Psoas muscle (tissue), 8 donors: ENCODE results near the gene NFATC1. TPM values are rescaled to one million over a fixed set of nuclear protein-coding genes. Genes with fewer than 3 reads are reported as not detected.

Source experiments
- ATAC-seq, 4 donors: fragments of 200-7000 bp; cut with Tn5 transposase; one replicate each; pipeline ENCODE4 v1.9.1; 2020; ENCODE audit warnings: moderate library complexity in 3 of 4, mild to moderate bottlenecking in 2 of 4
- DNase-seq, 2 donors: peaks; one replicate each; pipeline ENCODE4 v3.0.0-alpha.2; 2020
- H3K27ac ChIP-seq: fragments of 200-600 bp; one replicate; pipeline ENCODE4 v1.8.0; 2022
- H3K27me3 ChIP-seq, 3 donors: fragments of 200-600 bp in 1 of 3; one replicate each; pipeline versions ENCODE4 v1.6.1 to v1.8.0; 2013 to 2022; ENCODE audit warnings: low read length in 2 of 3, mild to moderate bottlenecking in 2 of 3, moderate library complexity in 1 of 3; ENCODE audit not compliant: insufficient read depth in 3 of 3
- H3K36me3 ChIP-seq, 2 donors: fragments of 200-600 bp in 1 of 2; one replicate each; pipeline versions ENCODE4 v1.6.1 to v1.8.0; 2013 to 2022; ENCODE audit warnings: low read depth in 1 of 2, mild to moderate bottlenecking in 1 of 2, moderate library complexity in 1 of 2; ENCODE audit not compliant: insufficient read depth in 1 of 2
- H3K4me1 ChIP-seq: fragments of 200-600 bp; one replicate; pipeline ENCODE4 v1.8.0; 2022
- H3K4me3 ChIP-seq: fragments of 200-600 bp; one replicate; pipeline ENCODE4 v1.8.0; 2022; ENCODE audit warnings: mild to moderate bottlenecking
- H3K9me3 ChIP-seq: fragments of 200-600 bp; one replicate; pipeline ENCODE4 v1.8.0; 2022
- WGBS, 3 donors: extraction: QIAGEN DNeasy Blood & Tissue Kit; methylation state at CpG; one replicate each; pipeline versions ENCODE4 v1.1.6 to v1.1.7; 2013; 5-methylcytosine and 5-hydroxymethylcytosine counted together
- intact Hi-C, 2 donors: fragments of 100-400 bp; cut with DNase I; formaldehyde crosslinking; loops; one replicate each; pipeline versions ENCODE4 v1.11.0 to v1.14.2; 2022
- polyA plus RNA-seq, 3 donors: library from polyadenylated mRNA; stranded (reverse); fragments of 200-250 nt; gene quantifications; one replicate each; pipeline ENCODE4 v1.2.3, GENCODE V29; 2013
- total RNA-seq, 4 donors: library from RNA; stranded (reverse); fragmentation: NEBNext Ultra II Directional in 2 of 4; extraction: Animal tissue kit (Norgen Biotek cat#: 25700) in 2 of 4; gene quantifications; one replicate each; pipeline versions ENCODE4 v1.2.1 to v1.2.4, GENCODE V29; 2021 to 2023
- TF ChIP-seq, protein P1 (sequence below): fragments of 200-600 bp; IDR thresholded peaks from one replicate; pipeline ENCODE4 v1.8.0; 2022; ENCODE audit warnings: antibody characterized with exemption
- donor health status: healthy with polysubstance abuse.
- donor health status: DM: no; HTN: no; CAD: no; lungs with moderate emphysema.
- donor health status: Bipolar disorder and iron deficiency.
- donor health status: healthy.
- donor health status: DM: yes; HTN: yes; CAD: no.
- donor health status: DM: no; HTN: no; CAD: no.
- donor health status: DM: no; HTN: no; CAD: no.
- donor health status: DM: yes; HTN: yes; CAD: no.

NFATC1 gene
- total and polyA plus RNA-seq, 7 donors, result 3.0 to 28.7 (median 21.0) TPM

- Histone ChIP-seq H3K4me1 (peaks cover 4% of the 10 kb centered on the region), H3K9me3 (no peaks in the 10 kb centered on the region), H3K4me3 (no peak overlapping the region), H3K27ac (no peak overlapping the region), H3K27me3 (no peaks in the 10 kb centered on the region), H3K36me3 (peaks cover 0 to 68% of the 10 kb centered on the region in 2 donors)
- intact Hi-C loops, result no loop called here
- DNase-seq (no peak), ATAC-seq (no peak)
- TF ChIP-seq, protein P1, sequence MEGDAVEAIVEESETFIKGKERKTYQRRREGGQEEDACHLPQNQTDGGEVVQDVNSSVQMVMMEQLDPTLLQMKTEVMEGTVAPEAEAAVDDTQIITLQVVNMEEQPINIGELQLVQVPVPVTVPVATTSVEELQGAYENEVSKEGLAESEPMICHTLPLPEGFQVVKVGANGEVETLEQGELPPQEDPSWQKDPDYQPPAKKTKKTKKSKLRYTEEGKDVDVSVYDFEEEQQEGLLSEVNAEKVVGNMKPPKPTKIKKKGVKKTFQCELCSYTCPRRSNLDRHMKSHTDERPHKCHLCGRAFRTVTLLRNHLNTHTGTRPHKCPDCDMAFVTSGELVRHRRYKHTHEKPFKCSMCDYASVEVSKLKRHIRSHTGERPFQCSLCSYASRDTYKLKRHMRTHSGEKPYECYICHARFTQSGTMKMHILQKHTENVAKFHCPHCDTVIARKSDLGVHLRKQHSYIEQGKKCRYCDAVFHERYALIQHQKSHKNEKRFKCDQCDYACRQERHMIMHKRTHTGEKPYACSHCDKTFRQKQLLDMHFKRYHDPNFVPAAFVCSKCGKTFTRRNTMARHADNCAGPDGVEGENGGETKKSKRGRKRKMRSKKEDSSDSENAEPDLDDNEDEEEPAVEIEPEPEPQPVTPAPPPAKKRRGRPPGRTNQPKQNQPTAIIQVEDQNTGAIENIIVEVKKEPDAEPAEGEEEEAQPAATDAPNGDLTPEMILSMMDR, result no peak
- 86 to 88% (median 86%) methylated on average over 16 of the region's 16 CpGs for WGBS, 3 donors
Observed at GRCh38 chr18:79466591-79466990, 70.9 kb downstream of the NFATC1 start.

DNA sequence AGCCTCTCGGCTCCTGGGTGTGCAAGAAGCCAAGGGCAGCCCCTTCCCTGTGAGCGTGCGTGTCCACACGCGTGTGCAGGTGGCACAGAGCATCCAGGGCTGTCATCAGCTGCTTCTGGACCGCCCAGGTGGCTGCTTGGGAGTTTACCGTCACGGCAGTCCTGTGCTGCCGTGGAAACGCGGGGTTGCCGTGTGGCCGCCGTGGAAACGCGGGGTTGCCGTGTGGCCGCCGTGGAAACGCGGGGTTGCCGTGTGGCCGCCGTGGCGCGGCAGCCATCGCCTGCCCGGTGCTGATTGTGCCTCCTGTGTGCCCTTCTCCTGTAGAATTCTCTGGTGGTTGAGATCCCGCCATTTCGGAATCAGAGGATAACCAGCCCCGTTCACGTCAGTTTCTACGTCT lies 71.4 kb downstream of the NFATC1 start:
- WGBS, 3 donors, result 96 to 98% (median 98%) methylated on average over 26 to 33 of the region's 33 CpGs
- H3K27me3 ChIP-seq, result no peaks in the 10 kb centered on the region
- DNase-seq (no peak), ATAC-seq (no peak)
- H3K4me1 ChIP-seq, result peaks cover 4% of the 10 kb centered on the region
- no peak overlapping the region for H3K27ac ChIP-seq
- H3K4me3 ChIP-seq, result no peak overlapping the region
- H3K9me3 ChIP-seq, result no peaks in the 10 kb centered on the region
- intact Hi-C loops, result no loop called here
- TF ChIP-seq, protein P1, result no peak
- H3K36me3 ChIP-seq, result peaks cover 0 to 63% of the 10 kb centered on the region in 2 donors

- Histone ChIP-seq H3K4me1 (peaks cover 4% of the 10 kb centered on the region), H3K36me3 (peaks cover 0 to 60% of the 10 kb centered on the region in 2 donors), H3K4me3 (no peak overlapping the region), H3K27me3 (no peaks in the 10 kb centered on the region), H3K27ac (no peak overlapping the region), H3K9me3 (no peaks in the 10 kb centered on the region)
- TF ChIP-seq, protein P1, result no peak
- intact Hi-C loops, result no loop called here
- 72 to 77% (median 75%) methylated on average over 12 of the region's 12 CpGs for WGBS, 3 donors
- ATAC-seq (no peak), DNase-seq (no peak)
Observed at GRCh38 chr18:79468119-79468789, 72.5 kb downstream of the NFATC1 start.

DNA sequence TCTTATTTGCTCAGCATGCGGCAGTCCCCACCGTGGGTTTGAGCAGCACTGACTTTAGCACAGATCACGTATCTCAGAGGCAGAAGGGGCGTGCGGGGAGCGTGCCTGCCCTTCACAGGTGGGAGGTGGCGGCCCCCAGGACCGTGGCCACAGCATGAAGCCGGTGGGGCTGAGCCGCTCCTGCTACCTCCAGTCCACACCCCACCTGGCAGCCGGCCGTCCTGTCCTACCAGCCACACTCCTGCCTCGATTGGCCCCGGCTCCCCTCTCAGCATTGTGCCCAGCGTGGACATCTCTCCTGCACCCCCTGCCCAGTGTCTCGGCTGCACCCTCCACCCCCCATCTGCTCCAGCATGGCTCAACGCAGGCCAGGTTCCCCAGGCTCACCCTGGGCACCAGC lies 73.6 kb downstream of the NFATC1 start:
- ATAC-seq, result no peak
- peaks cover 0 to 52% of the 10 kb centered on the region in 2 donors for H3K36me3 ChIP-seq
- H3K4me1 ChIP-seq, result peaks cover 4% of the 10 kb centered on the region
- H3K4me3 ChIP-seq, result no peak overlapping the region
- intact Hi-C loops, result no loop called here
- H3K9me3 ChIP-seq, result no peaks in the 10 kb centered on the region
- TF ChIP-seq, protein P1, result no peak
- no peak overlapping the region for H3K27ac ChIP-seq
- no peak for DNase-seq
- no peaks in the 10 kb centered on the region for H3K27me3 ChIP-seq
- 92 to 95% (median 94%) methylated on average over 15 to 17 of the region's 17 CpGs for WGBS, 3 donors
